H1 (cell line): ENCODE measurements around the gene RBFOX1. TPM values are rescaled to one million over a fixed set of nuclear protein-coding genes. Genes with fewer than 3 reads are reported as not detected.

ENCODE experiments used
- CTCF ChIA-PET: fragments of 300-600 bp; sonication (Branson Sonifier 250); formaldehyde crosslinking; loops from one replicate; lab custom pipeline; 2021; ENCODE audit not compliant: partially characterized antibody; lab: Charles Lee
- POLR2A ChIA-PET: fragments of 300-600 bp; sonication (Branson Sonifier 250); formaldehyde crosslinking; loops from one replicate; lab custom pipeline; 2021; ENCODE audit warnings: inconsistent platforms; ENCODE audit not compliant: partially characterized antibody; lab: Charles Lee
- DNase-seq, 2 experiments: peaks; one replicate each; pipeline versions ENCODE4 v3.0.0 to v3.0.0-alpha.2; 2010 to 2022; ENCODE audit warnings: low spot score in 2 of 2, low read depth in 1 of 2, mixed read lengths in 1 of 2
- FAIRE-seq: peaks from 2 replicates; lab custom pipeline; 2011; peaks lifted over from hg19 to GRCh38; lab: Jason Lieb, UNC
- H2AFZ ChIP-seq: 2 replicates; pipeline ENCODE4 v1.8.1; 2012; ENCODE audit warnings: low read length, inconsistent platforms
- H2AK5ac ChIP-seq: 2 replicates; pipeline ENCODE4 v1.6.1; 2013; ENCODE audit warnings: low read depth, low read length
- H2BK120ac ChIP-seq: replicated peaks from 2 replicates; pipeline ENCODE3; 2013; ENCODE audit warnings: low read depth, low read length, inconsistent platforms
- H2BK12ac ChIP-seq: 2 replicates; pipeline ENCODE4 v1.6.1; 2013; ENCODE audit warnings: low read depth, low read length
- H2BK15ac ChIP-seq: 2 replicates; pipeline ENCODE4 v1.6.1; 2013; ENCODE audit warnings: low read length
- H2BK20ac ChIP-seq: 2 replicates; pipeline ENCODE4 v1.6.1; 2013; ENCODE audit warnings: low read length
- H2BK5ac ChIP-seq: 2 replicates; pipeline ENCODE4 v1.6.1; 2013; ENCODE audit warnings: low read depth, low read length
- H3K14ac ChIP-seq: 2 replicates; pipeline ENCODE4 v1.6.1; 2013; ENCODE audit warnings: inconsistent platforms; ENCODE audit not compliant: insufficient read length
- H3K18ac ChIP-seq: 2 replicates; pipeline ENCODE4 v1.6.1; 2013; ENCODE audit warnings: low read length; ENCODE audit errors: extremely low read depth
- H3K23ac ChIP-seq: 2 replicates; pipeline ENCODE4 v1.6.1; 2013; ENCODE audit warnings: inconsistent platforms; ENCODE audit not compliant: insufficient read length
- H3K23me2 ChIP-seq: 2 replicates; pipeline ENCODE4 v1.6.1; 2013; ENCODE audit warnings: low read depth, low read length
- H3K27ac ChIP-seq: 2 replicates; pipeline ENCODE4 v1.6.1; 2011; ENCODE audit warnings: low read depth, low read length, inconsistent platforms
- H3K27me3 ChIP-seq, 4 experiments: replicated peaks in 1 of 4; 1 replicate in 1 of 4; 2 replicates in 3 of 4; pipeline versions ENCODE4 v1.6.1 to v1.8.1; 2011 to 2013; ENCODE audit warnings: low read length in 3 of 4, mild to moderate bottlenecking in 3 of 4, inconsistent platforms in 2 of 4, mixed read lengths in 2 of 4, moderate library complexity in 1 of 4; ENCODE audit not compliant: control insufficient read depth in 3 of 4, insufficient read depth in 3 of 4; ENCODE audit errors: extremely low read depth in 1 of 4
- H3K36me3 ChIP-seq, 4 experiments: 2 replicates each; pipeline versions ENCODE4 v1.6.1 to v1.8.1; 2011 to 2013; ENCODE audit warnings: mild to moderate bottlenecking in 4 of 4, low read length in 3 of 4, moderate library complexity in 2 of 4, control low read depth in 1 of 4, inconsistent platforms in 1 of 4; ENCODE audit not compliant: insufficient read depth in 4 of 4, control insufficient read depth in 2 of 4
- H3K4ac ChIP-seq: replicated peaks from 2 replicates; pipeline ENCODE3; 2013; ENCODE audit warnings: low read length, low read depth, mixed read lengths, inconsistent platforms; ENCODE audit not compliant: insufficient read length
- H3K4me1 ChIP-seq, 4 experiments: replicated peaks in 1 of 4; 1 replicate in 1 of 4; 2 replicates in 3 of 4; pipeline versions ENCODE4 v1.6.1 to v1.8.1; 2011 to 2013; ENCODE audit warnings: low read length in 3 of 4, inconsistent platforms in 2 of 4, mixed read lengths in 1 of 4; ENCODE audit not compliant: insufficient read depth in 4 of 4, control insufficient read depth in 3 of 4
- H3K4me2 ChIP-seq, 2 experiments: 2 replicates each; pipeline versions ENCODE4 v1.6.1 to v1.8.1; 2011 to 2013; ENCODE audit warnings: low read depth in 2 of 2, low read length in 2 of 2, control low read depth in 1 of 2, inconsistent platforms in 1 of 2, mild to moderate bottlenecking in 1 of 2; ENCODE audit not compliant: insufficient read depth in 1 of 2
- H3K4me3 ChIP-seq, 4 experiments: fragments of 200-600, 300-600 bp in 1 of 4; sonication (generic), shearing (Covaris generic), sonication (Bioruptor Twin) in 1 of 4; 2 replicates each; pipeline versions ENCODE4 v1.5.1 to v1.8.1; 2011 to 2016; ENCODE audit warnings: low read length in 4 of 4, low read depth in 3 of 4, control low read depth in 2 of 4, inconsistent platforms in 2 of 4, mild to moderate bottlenecking in 2 of 4, mixed read lengths in 1 of 4, moderate library complexity in 1 of 4; ENCODE audit not compliant: insufficient read depth in 2 of 4; ENCODE audit errors: extremely low read depth in 1 of 4
- H3K56ac ChIP-seq: replicated peaks from 2 replicates; pipeline ENCODE3; 2013; ENCODE audit warnings: low read depth, mild to moderate bottlenecking, mixed read lengths, low read length, inconsistent platforms; ENCODE audit not compliant: insufficient read length
- H3K79me1 ChIP-seq: 2 replicates; pipeline ENCODE4 v1.6.1; 2013; ENCODE audit warnings: low read depth, low read length, control low read depth
- H3K79me2 ChIP-seq, 2 experiments: 2 replicates each; pipeline versions ENCODE4 v1.6.1 to v1.8.1; 2012 to 2013; ENCODE audit warnings: low read length in 2 of 2, mild to moderate bottlenecking in 2 of 2, inconsistent platforms in 1 of 2; ENCODE audit not compliant: insufficient read depth in 2 of 2, control insufficient read depth in 1 of 2
- H3K9ac ChIP-seq, 4 experiments: replicated peaks in 1 of 4; 1 replicate in 1 of 4; 2 replicates in 3 of 4; pipeline versions ENCODE4 v1.6.1 to v1.8.1; 2011 to 2013; ENCODE audit warnings: low read depth in 3 of 4, low read length in 3 of 4, control low read depth in 2 of 4, mild to moderate bottlenecking in 2 of 4, moderate library complexity in 2 of 4, inconsistent platforms in 1 of 4; ENCODE audit errors: extremely low read depth in 1 of 4
- H3K9me3 ChIP-seq, 2 experiments: 2 replicates each; pipeline versions ENCODE4 v1.6.1 to v1.8.1; 2012 to 2013; ENCODE audit warnings: mild to moderate bottlenecking in 2 of 2, moderate library complexity in 2 of 2, control low read depth in 1 of 2, inconsistent platforms in 1 of 2, low read depth in 1 of 2, low read length in 1 of 2, mixed read lengths in 1 of 2; ENCODE audit not compliant: insufficient read depth in 2 of 2
- H4K20me1 ChIP-seq, 2 experiments: replicated peaks in 1 of 2; 2 replicates each; pipeline versions ENCODE3 to v1.8.1; 2011 to 2013; ENCODE audit warnings: inconsistent platforms in 2 of 2, low read length in 2 of 2, mild to moderate bottlenecking in 1 of 2; ENCODE audit not compliant: insufficient read depth in 2 of 2, control insufficient read depth in 1 of 2
- H4K5ac ChIP-seq: 2 replicates; pipeline ENCODE4 v1.6.1; 2013; ENCODE audit warnings: low read length, low read depth, mixed read lengths, inconsistent platforms; ENCODE audit not compliant: insufficient read length
- H4K8ac ChIP-seq: 2 replicates; pipeline ENCODE4 v1.8.0; 2013; ENCODE audit warnings: mild to moderate bottlenecking, moderate library complexity, low read length, inconsistent platforms; ENCODE audit not compliant: insufficient read depth; ENCODE audit errors: extremely low read depth
- H4K91ac ChIP-seq: replicated peaks from 2 replicates; pipeline ENCODE3; 2013; ENCODE audit warnings: low read length, mixed read lengths, inconsistent platforms; ENCODE audit not compliant: insufficient read length
- CBX5 ChIP-seq: fragments of 300-800, 300-1000 bp; sonication (generic); IDR thresholded peaks from 2 replicates; pipeline ENCODE4 v1.7.1; 2016; ENCODE audit warnings: antibody characterized with exemption, low read length, low read depth
- TEAD4 ChIP-seq: IDR thresholded peaks from 2 replicates; pipeline ENCODE4 v1.6.1; 2012; ENCODE audit warnings: low read depth, low read length, inconsistent platforms, mixed read lengths
- WGBS, 2 experiments: shearing (Covaris generic) in 1 of 2; methylation state at CpG; one replicate each; pipeline versions ENCODE4 v1.1.6 to v1.1.7; 2013 to 2015; ENCODE audit warnings: low lambda C conversion rate in 2 of 2, mixed read lengths in 2 of 2, inconsistent platforms in 1 of 2, low coverage in 1 of 2, missing lambda C conversion rate in 1 of 2; ENCODE audit not compliant: insufficient replicate concordance in 2 of 2, insufficient coverage in 1 of 2, insufficient read length in 1 of 2; ENCODE audit errors: extremely low coverage in 1 of 2, missing lambda C conversion rate in 1 of 2; 5-methylcytosine and 5-hydroxymethylcytosine counted together
- polyA plus RNA-seq, 7 experiments: library from polyadenylated mRNA; depleted of rRNA in 3 of 7; stranded (reverse) in 5 of 7; unstranded in 2 of 7; fragments of >200 nt in 5 of 7; fragments of 200-250 nt in 2 of 7; gene quantifications; 1 replicate in 5 of 7; 2 replicates in 1 of 7; 4 replicates in 1 of 7; pipeline versions ENCODE4 v1.2.1 to v1.2.3, GENCODE V29; 2011 to 2013; ENCODE audit warnings: missing spikeins in 2 of 7, mixed read lengths in 2 of 7
- total RNA-seq: library from RNA; stranded (reverse); fragmentation: NEBNext Ultra II Directional; extraction: Animal tissue kit (Norgen Biotek cat#: 25700); gene quantifications from 2 replicates; pipeline ENCODE4 v1.2.1, GENCODE V29; 2021

RBFOX1 gene
- total and polyA plus RNA-seq, 2 of the 8 experiments (the other 6 are each of a cell fraction or from before 2014, with no cell fraction given) = 1.7 to 2.8 TPM

GRCh38 chr16:7602291-7602950, 269.8 kb downstream of the RBFOX1 start:
- H4K20me1 ChIP-seq = no peaks in the 10 kb centered on the region
- H4K5ac ChIP-seq = no peak overlapping the region
- no peak overlapping the region for H2BK15ac ChIP-seq
- TF ChIP-seq CBX5 (no peak), TEAD4 (0 out of 2 replicates have a peak, but pooled peaks have one; percentile 19)
- 0 out of 4 replicates have a peak overlapping the region, but pooled peaks of 1 of the 2 experiments have one; percentile 8 for H3K4me2 ChIP-seq
- H3K27me3 ChIP-seq = no peaks in the 10 kb centered on the region
- no peak overlapping the region for H3K9ac ChIP-seq
- H3K36me3 ChIP-seq = no peaks in the 10 kb centered on the region
- no peak overlapping the region for H2BK12ac ChIP-seq
- peak; percentile 74 for FAIRE-seq
- no peak overlapping the region for H4K8ac ChIP-seq
- H2BK5ac ChIP-seq = no peak overlapping the region
- H3K27ac ChIP-seq = no peak overlapping the region
- H3K23me2 ChIP-seq = no peaks in the 10 kb centered on the region
- H3K4me3 ChIP-seq = no peak overlapping the region
- H4K91ac ChIP-seq = no peak overlapping the region
- H3K4ac ChIP-seq = no peak overlapping the region
- H3K18ac ChIP-seq = no peak overlapping the region
- H2AFZ ChIP-seq = no peak overlapping the region
- peaks cover 0 to 5% (median 2%) of the 10 kb centered on the region in 4 experiments; a peak in 2 of 7 replicates for H3K4me1 ChIP-seq
- no peak overlapping the region for H3K56ac ChIP-seq
- no peaks in the 10 kb centered on the region for H3K79me1 ChIP-seq
- no peak for DNase-seq
- H3K23ac ChIP-seq = no peak overlapping the region
- H2BK120ac ChIP-seq = no peak overlapping the region
- no peaks in the 10 kb centered on the region for H3K9me3 ChIP-seq
- 70% methylated on average over 7 of the region's 7 CpGs; no CpG with 5 or more reads in 1 of the 2 experiments for WGBS, 2 experiments
- CTCF ChIA-PET = no interaction called here
- no peak overlapping the region for H2AK5ac ChIP-seq
- no peak overlapping the region for H2BK20ac ChIP-seq
- H3K14ac ChIP-seq = no peak overlapping the region
- no peaks in the 10 kb centered on the region for H3K79me2 ChIP-seq
- POLR2A ChIA-PET = no interaction called here
